Measurements from ENCODE around the gene LPP. TPM values are rescaled to one million over a fixed set of nuclear protein-coding genes. Genes with fewer than 3 reads are reported as not detected.

The LPP gene
- total and polyA plus RNA-seq, 10 of the 15 experiments (the other 5 are each of a cell fraction or from before 2014, with no cell fraction given) = under 0.01 to 0.62 (median 0.03) TPM

DNA sequence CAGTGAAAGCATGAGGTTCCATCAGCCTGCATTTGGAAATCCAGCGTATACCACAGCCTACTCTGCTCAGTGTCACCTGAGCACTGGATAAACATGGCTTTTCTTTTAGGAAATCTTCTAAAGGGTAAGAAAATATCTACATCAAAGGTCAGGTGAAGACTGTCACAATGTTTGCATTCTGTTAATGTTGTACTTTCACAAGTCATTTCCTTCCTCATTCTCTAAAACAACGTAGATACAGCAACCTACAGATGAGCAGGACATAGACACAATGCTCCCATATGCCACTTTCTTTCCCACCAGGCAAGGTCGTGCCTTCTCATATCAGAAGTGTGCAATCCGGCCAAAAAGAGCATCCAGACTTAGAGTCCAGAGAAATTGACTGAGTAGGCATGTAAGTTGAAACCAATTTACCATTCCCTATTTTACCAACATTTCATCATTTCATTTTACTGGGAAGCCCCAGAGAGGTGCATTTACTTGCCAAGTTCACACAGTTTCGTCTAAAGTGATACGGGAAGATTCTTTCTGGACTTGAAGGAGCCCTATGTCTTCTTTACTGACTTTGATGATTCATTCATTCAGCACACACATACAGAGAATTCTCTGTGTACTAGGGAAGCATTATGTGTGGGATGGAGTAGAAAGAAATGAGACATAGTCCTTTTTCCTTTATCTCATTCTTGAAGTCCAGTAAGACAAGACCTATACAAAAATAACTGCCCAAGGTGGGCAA lies 30.6 kb upstream of the LPP start:
- FAIRE-seq = no peak
- RAD21 ChIA-PET (ENCODE audit: unreplicated experiment) = no interaction called here
- BruUV-seq (replicated peaks) = no TSS peak

DNA sequence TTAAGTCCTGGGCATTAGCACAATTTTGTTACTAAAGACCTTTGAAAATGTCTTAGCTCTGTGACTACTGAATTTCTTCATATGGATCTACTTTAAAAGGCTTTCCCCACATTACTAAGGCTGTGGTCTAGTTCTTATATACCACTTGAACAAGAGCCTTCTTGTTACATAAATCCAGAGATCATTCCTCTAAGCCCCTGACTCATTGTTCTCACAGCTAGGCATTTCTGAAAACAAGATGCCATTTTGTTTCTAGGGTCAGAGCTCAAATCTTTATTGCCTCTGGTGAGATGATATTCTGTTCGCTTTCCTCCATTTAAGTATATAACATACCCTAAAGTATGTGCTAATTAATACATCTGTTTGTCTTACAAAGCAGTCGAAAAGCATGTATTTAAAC lies 29.8 kb upstream of the LPP start:
- H3K4me1 ChIP-seq (ENCODE audit: control insufficient read depth, insufficient read depth, low read length) = no peaks in the 10 kb centered on the region
- no peaks in the 10 kb centered on the region for H3K36me3 ChIP-seq (ENCODE audit: control insufficient read depth in 2 of 2, insufficient read depth in 2 of 2, low read length in 1 of 2)
- H3K4me2 ChIP-seq (ENCODE audit: control insufficient read depth, insufficient read depth) = no peak overlapping the region
- in situ Hi-C loops (cut with MboI) (no loop called here), intact Hi-C loops (cut with micrococcal nuclease; ENCODE audit: unreplicated experiment) (no loop called here)
- CTCF ChIA-PET = interaction anchor here (0.8 kb wide), 1 partner anchor 383 kb away, joined by 3 read pairs; no protein-coding TSS in a partner anchor
- no TSS peak for BruUV-seq (replicated peaks)
- no peak for FAIRE-seq
- no peak overlapping the region for H3K27ac ChIP-seq (ENCODE audit: control insufficient read depth, insufficient read depth)
- no peak for DNase-seq (ENCODE audit: low read depth, low spot score)
- POLR2A ChIA-PET = no interaction called here
- no peaks in the 10 kb centered on the region for H3K9me3 ChIP-seq (replicated peaks; ENCODE audit: control insufficient read depth, insufficient read depth, low read length)
- H3K4me3 ChIP-seq = no peak overlapping the region
- H3K79me2 ChIP-seq (ENCODE audit: control insufficient read depth, insufficient read depth, low read length) = no peaks in the 10 kb centered on the region
- RAD21 ChIA-PET (ENCODE audit: unreplicated experiment) = no interaction called here
- TF ChIP-seq ATF7 (IDR thresholded peaks at IDR 0.05; ENCODE audit: low read depth) (no peak), NFYB (IDR thresholded peaks at IDR 0.05; ENCODE audit: insufficient read depth, low read depth, low read length) (no peak)
- SMC1A ChIA-PET (ENCODE audit: uncharacterized antibody, unreplicated experiment) = interaction anchor here (0.6 kb wide), 1 partner anchor 378 kb away, joined by 3 read pairs; no protein-coding TSS in a partner anchor
- H3K9ac ChIP-seq (ENCODE audit: control insufficient read depth, insufficient read depth, low read length) = no peak overlapping the region
- no peak for ATAC-seq
- no peaks in the 10 kb centered on the region for H4K20me1 ChIP-seq (ENCODE audit: control insufficient read depth, insufficient read depth)
- H3K27me3 ChIP-seq (replicated peaks in 1 of 2; ENCODE audit: control insufficient read depth in 2 of 2, insufficient read depth in 2 of 2, low read length in 1 of 2) = peaks cover 0 to 9% of the 10 kb centered on the region in 2 experiments; a peak in 2 of 4 replicates
- WGBS (ENCODE audit: insufficient coverage, insufficient replicate concordance, low lambda C conversion rate, missing lambda C conversion rate) = 38% methylated on average over 2 of the region's 2 CpGs
- no peak overlapping the region for H2AFZ ChIP-seq (ENCODE audit: control insufficient read depth, low read depth, low read length)

More for the DNA sequence above, 30.6 kb upstream of the LPP start:
- Histone ChIP-seq H3K27ac (ENCODE audit: control insufficient read depth, insufficient read depth) (no peak overlapping the region), H3K79me2 (ENCODE audit: control insufficient read depth, insufficient read depth, low read length) (no peaks in the 10 kb centered on the region), H3K9me3 (replicated peaks; ENCODE audit: control insufficient read depth, insufficient read depth, low read length) (no peaks in the 10 kb centered on the region), H3K9ac (ENCODE audit: control insufficient read depth, insufficient read depth, low read length) (no peak overlapping the region), H3K4me1 (ENCODE audit: control insufficient read depth, insufficient read depth, low read length) (no peaks in the 10 kb centered on the region), H3K36me3 (ENCODE audit: control insufficient read depth in 2 of 2, insufficient read depth in 2 of 2, low read length in 1 of 2) (no peaks in the 10 kb centered on the region), H2AFZ (ENCODE audit: control insufficient read depth, low read depth, low read length) (no peak overlapping the region), H4K20me1 (ENCODE audit: control insufficient read depth, insufficient read depth) (no peaks in the 10 kb centered on the region), H3K27me3 (replicated peaks in 1 of 2; ENCODE audit: control insufficient read depth in 2 of 2, insufficient read depth in 2 of 2, low read length in 1 of 2) (peaks cover 0 to 9% of the 10 kb centered on the region in 2 experiments; a peak in 2 of 4 replicates), H3K4me3 (no peak overlapping the region), H3K4me2 (ENCODE audit: control insufficient read depth, insufficient read depth) (no peak overlapping the region)
- WGBS (ENCODE audit: insufficient coverage, insufficient replicate concordance, low lambda C conversion rate, missing lambda C conversion rate) = 11% methylated on average over 6 of the region's 6 CpGs
- DNase-seq (ENCODE audit: low read depth, low spot score) (no peak), ATAC-seq (no peak)
- POLR2A ChIA-PET = no interaction called here
- intact Hi-C loops (cut with micrococcal nuclease; ENCODE audit: unreplicated experiment) = no loop called here
- in situ Hi-C loops (cut with MboI) = no loop called here
- TF ChIP-seq ESRRA (IDR thresholded peaks at IDR 0.05; ENCODE audit: low read length) = no peak
- no peak for TF ChIP-seq EP300 (IDR thresholded peaks at IDR 0.05; ENCODE audit: borderline replicate concordance in 1 of 2, control insufficient read depth in 1 of 2, low read depth in 2 of 2, low read length in 2 of 2)
- no peak for TF ChIP-seq ETV6 (conservative IDR thresholded peaks at IDR 0.05 in 1 of 2, IDR thresholded peaks at IDR 0.05 in 1 of 2; ENCODE audit: borderline replicate concordance in 1 of 2, low read depth in 1 of 2)
- TF ChIP-seq KLF5 (IDR thresholded peaks at IDR 0.05; ENCODE audit: partially characterized antibody) = no peak
- CTCF ChIA-PET = interaction anchor here (0.8 to 1.2 kb wide), 2 partner anchors 375 to 382 kb away, joined by 3 to 4 read pairs; no protein-coding TSS in a partner anchor
- SMC1A ChIA-PET (ENCODE audit: uncharacterized antibody, unreplicated experiment) = no interaction called here

All from GM12878 (cell line).